H1 (cell line): Measurements from ENCODE around the gene MT4. TPM values are rescaled to one million over a fixed set of nuclear protein-coding genes. Genes with fewer than 3 reads are reported as not detected.

Source experiments
- CTCF ChIA-PET: fragments of 300-600 bp; sonication (Branson Sonifier 250); formaldehyde crosslinking; loops from one replicate; lab custom pipeline; 2021; ENCODE audit not compliant: partially characterized antibody; lab: Charles Lee
- POLR2A ChIA-PET: fragments of 300-600 bp; sonication (Branson Sonifier 250); formaldehyde crosslinking; loops from one replicate; lab custom pipeline; 2021; ENCODE audit warnings: inconsistent platforms; ENCODE audit not compliant: partially characterized antibody; lab: Charles Lee
- DNase-seq, 2 experiments: peaks; one replicate each; pipeline versions ENCODE4 v3.0.0 to v3.0.0-alpha.2; 2010 to 2022; ENCODE audit warnings: low spot score in 2 of 2, low read depth in 1 of 2, mixed read lengths in 1 of 2
- FAIRE-seq: peaks from 2 replicates; lab custom pipeline; 2011; peaks lifted over from hg19 to GRCh38; lab: Jason Lieb, UNC
- H2AFZ ChIP-seq: 2 replicates; pipeline ENCODE4 v1.8.1; 2012; ENCODE audit warnings: low read length, inconsistent platforms
- H2AK5ac ChIP-seq: 2 replicates; pipeline ENCODE4 v1.6.1; 2013; ENCODE audit warnings: low read depth, low read length
- H2BK120ac ChIP-seq: replicated peaks from 2 replicates; pipeline ENCODE3; 2013; ENCODE audit warnings: low read depth, low read length, inconsistent platforms
- H2BK12ac ChIP-seq: 2 replicates; pipeline ENCODE4 v1.6.1; 2013; ENCODE audit warnings: low read depth, low read length
- H2BK15ac ChIP-seq: 2 replicates; pipeline ENCODE4 v1.6.1; 2013; ENCODE audit warnings: low read length
- H2BK20ac ChIP-seq: 2 replicates; pipeline ENCODE4 v1.6.1; 2013; ENCODE audit warnings: low read length
- H2BK5ac ChIP-seq: 2 replicates; pipeline ENCODE4 v1.6.1; 2013; ENCODE audit warnings: low read depth, low read length
- H3K14ac ChIP-seq: 2 replicates; pipeline ENCODE4 v1.6.1; 2013; ENCODE audit warnings: inconsistent platforms; ENCODE audit not compliant: insufficient read length
- H3K18ac ChIP-seq: 2 replicates; pipeline ENCODE4 v1.6.1; 2013; ENCODE audit warnings: low read length; ENCODE audit errors: extremely low read depth
- H3K23ac ChIP-seq: 2 replicates; pipeline ENCODE4 v1.6.1; 2013; ENCODE audit warnings: inconsistent platforms; ENCODE audit not compliant: insufficient read length
- H3K23me2 ChIP-seq: 2 replicates; pipeline ENCODE4 v1.6.1; 2013; ENCODE audit warnings: low read depth, low read length
- H3K27ac ChIP-seq: 2 replicates; pipeline ENCODE4 v1.6.1; 2011; ENCODE audit warnings: low read depth, low read length, inconsistent platforms
- H3K27me3 ChIP-seq, 4 experiments: replicated peaks in 1 of 4; 1 replicate in 1 of 4; 2 replicates in 3 of 4; pipeline versions ENCODE4 v1.6.1 to v1.8.1; 2011 to 2013; ENCODE audit warnings: low read length in 3 of 4, mild to moderate bottlenecking in 3 of 4, inconsistent platforms in 2 of 4, mixed read lengths in 2 of 4, moderate library complexity in 1 of 4; ENCODE audit not compliant: control insufficient read depth in 3 of 4, insufficient read depth in 3 of 4; ENCODE audit errors: extremely low read depth in 1 of 4
- H3K36me3 ChIP-seq, 4 experiments: 2 replicates each; pipeline versions ENCODE4 v1.6.1 to v1.8.1; 2011 to 2013; ENCODE audit warnings: mild to moderate bottlenecking in 4 of 4, low read length in 3 of 4, moderate library complexity in 2 of 4, control low read depth in 1 of 4, inconsistent platforms in 1 of 4; ENCODE audit not compliant: insufficient read depth in 4 of 4, control insufficient read depth in 2 of 4
- H3K4ac ChIP-seq: replicated peaks from 2 replicates; pipeline ENCODE3; 2013; ENCODE audit warnings: low read length, low read depth, mixed read lengths, inconsistent platforms; ENCODE audit not compliant: insufficient read length
- H3K4me1 ChIP-seq, 4 experiments: replicated peaks in 1 of 4; 1 replicate in 1 of 4; 2 replicates in 3 of 4; pipeline versions ENCODE4 v1.6.1 to v1.8.1; 2011 to 2013; ENCODE audit warnings: low read length in 3 of 4, inconsistent platforms in 2 of 4, mixed read lengths in 1 of 4; ENCODE audit not compliant: insufficient read depth in 4 of 4, control insufficient read depth in 3 of 4
- H3K4me2 ChIP-seq, 2 experiments: 2 replicates each; pipeline versions ENCODE4 v1.6.1 to v1.8.1; 2011 to 2013; ENCODE audit warnings: low read depth in 2 of 2, low read length in 2 of 2, control low read depth in 1 of 2, inconsistent platforms in 1 of 2, mild to moderate bottlenecking in 1 of 2; ENCODE audit not compliant: insufficient read depth in 1 of 2
- H3K4me3 ChIP-seq, 4 experiments: fragments of 200-600, 300-600 bp in 1 of 4; sonication (generic), shearing (Covaris generic), sonication (Bioruptor Twin) in 1 of 4; 2 replicates each; pipeline versions ENCODE4 v1.5.1 to v1.8.1; 2011 to 2016; ENCODE audit warnings: low read length in 4 of 4, low read depth in 3 of 4, control low read depth in 2 of 4, inconsistent platforms in 2 of 4, mild to moderate bottlenecking in 2 of 4, mixed read lengths in 1 of 4, moderate library complexity in 1 of 4; ENCODE audit not compliant: insufficient read depth in 2 of 4; ENCODE audit errors: extremely low read depth in 1 of 4
- H3K56ac ChIP-seq: replicated peaks from 2 replicates; pipeline ENCODE3; 2013; ENCODE audit warnings: low read depth, mild to moderate bottlenecking, mixed read lengths, low read length, inconsistent platforms; ENCODE audit not compliant: insufficient read length
- H3K79me1 ChIP-seq: 2 replicates; pipeline ENCODE4 v1.6.1; 2013; ENCODE audit warnings: low read depth, low read length, control low read depth
- H3K79me2 ChIP-seq, 2 experiments: 2 replicates each; pipeline versions ENCODE4 v1.6.1 to v1.8.1; 2012 to 2013; ENCODE audit warnings: low read length in 2 of 2, mild to moderate bottlenecking in 2 of 2, inconsistent platforms in 1 of 2; ENCODE audit not compliant: insufficient read depth in 2 of 2, control insufficient read depth in 1 of 2
- H3K9ac ChIP-seq, 4 experiments: replicated peaks in 1 of 4; 1 replicate in 1 of 4; 2 replicates in 3 of 4; pipeline versions ENCODE4 v1.6.1 to v1.8.1; 2011 to 2013; ENCODE audit warnings: low read depth in 3 of 4, low read length in 3 of 4, control low read depth in 2 of 4, mild to moderate bottlenecking in 2 of 4, moderate library complexity in 2 of 4, inconsistent platforms in 1 of 4; ENCODE audit errors: extremely low read depth in 1 of 4
- H3K9me3 ChIP-seq, 2 experiments: 2 replicates each; pipeline versions ENCODE4 v1.6.1 to v1.8.1; 2012 to 2013; ENCODE audit warnings: mild to moderate bottlenecking in 2 of 2, moderate library complexity in 2 of 2, control low read depth in 1 of 2, inconsistent platforms in 1 of 2, low read depth in 1 of 2, low read length in 1 of 2, mixed read lengths in 1 of 2; ENCODE audit not compliant: insufficient read depth in 2 of 2
- H4K20me1 ChIP-seq, 2 experiments: replicated peaks in 1 of 2; 2 replicates each; pipeline versions ENCODE3 to v1.8.1; 2011 to 2013; ENCODE audit warnings: inconsistent platforms in 2 of 2, low read length in 2 of 2, mild to moderate bottlenecking in 1 of 2; ENCODE audit not compliant: insufficient read depth in 2 of 2, control insufficient read depth in 1 of 2
- H4K5ac ChIP-seq: 2 replicates; pipeline ENCODE4 v1.6.1; 2013; ENCODE audit warnings: low read length, low read depth, mixed read lengths, inconsistent platforms; ENCODE audit not compliant: insufficient read length
- H4K8ac ChIP-seq: 2 replicates; pipeline ENCODE4 v1.8.0; 2013; ENCODE audit warnings: mild to moderate bottlenecking, moderate library complexity, low read length, inconsistent platforms; ENCODE audit not compliant: insufficient read depth; ENCODE audit errors: extremely low read depth
- H4K91ac ChIP-seq: replicated peaks from 2 replicates; pipeline ENCODE3; 2013; ENCODE audit warnings: low read length, mixed read lengths, inconsistent platforms; ENCODE audit not compliant: insufficient read length
- FOSL1 ChIP-seq: IDR thresholded peaks from 2 replicates; pipeline ENCODE4 v1.6.1; 2011; ENCODE audit warnings: mild to moderate bottlenecking, low read depth, low read length, moderate library complexity; ENCODE audit not compliant: insufficient read depth
- GABPA ChIP-seq: IDR thresholded peaks from 2 replicates; pipeline ENCODE4 v1.6.1; 2011; ENCODE audit warnings: mild to moderate bottlenecking, low read length, moderate library complexity, borderline replicate concordance; ENCODE audit not compliant: insufficient read depth
- KDM4A ChIP-seq: IDR thresholded peaks from one replicate; pipeline ENCODE4 v1.7.1; 2012; ENCODE audit warnings: low read depth, mild to moderate bottlenecking, moderate library complexity, low read length, inconsistent platforms; ENCODE audit not compliant: severe bottlenecking
- WGBS, 2 experiments: shearing (Covaris generic) in 1 of 2; methylation state at CpG; one replicate each; pipeline versions ENCODE4 v1.1.6 to v1.1.7; 2013 to 2015; ENCODE audit warnings: low lambda C conversion rate in 2 of 2, mixed read lengths in 2 of 2, inconsistent platforms in 1 of 2, low coverage in 1 of 2, missing lambda C conversion rate in 1 of 2; ENCODE audit not compliant: insufficient replicate concordance in 2 of 2, insufficient coverage in 1 of 2, insufficient read length in 1 of 2; ENCODE audit errors: extremely low coverage in 1 of 2, missing lambda C conversion rate in 1 of 2; 5-methylcytosine and 5-hydroxymethylcytosine counted together
- polyA plus RNA-seq, 7 experiments: library from polyadenylated mRNA; depleted of rRNA in 3 of 7; stranded (reverse) in 5 of 7; unstranded in 2 of 7; fragments of >200 nt in 5 of 7; fragments of 200-250 nt in 2 of 7; gene quantifications; 1 replicate in 5 of 7; 2 replicates in 1 of 7; 4 replicates in 1 of 7; pipeline versions ENCODE4 v1.2.1 to v1.2.3, GENCODE V29; 2011 to 2013; ENCODE audit warnings: missing spikeins in 2 of 7, mixed read lengths in 2 of 7
- total RNA-seq: library from RNA; stranded (reverse); fragmentation: NEBNext Ultra II Directional; extraction: Animal tissue kit (Norgen Biotek cat#: 25700); gene quantifications from 2 replicates; pipeline ENCODE4 v1.2.1, GENCODE V29; 2021

Gene MT4
- total and polyA plus RNA-seq, 2 of the 8 experiments (the other 6 are each of a cell fraction or from before 2014, with no cell fraction given): not detected

GRCh38 chr16:56530872-56531271, 34.0 kb upstream of the MT4 start:
- FAIRE-seq (no peak), DNase-seq (no peak)
- no peak overlapping the region for H3K18ac ChIP-seq
- no peaks in the 10 kb centered on the region for H3K9me3 ChIP-seq
- H2BK5ac ChIP-seq: no peak overlapping the region
- no peak overlapping the region for H4K91ac ChIP-seq
- no peak overlapping the region for H2BK15ac ChIP-seq
- H2BK12ac ChIP-seq: no peak overlapping the region
- H3K14ac ChIP-seq: no peak overlapping the region
- no peaks in the 10 kb centered on the region for H3K4me1 ChIP-seq
- H3K4me3 ChIP-seq: no peak overlapping the region
- no peak overlapping the region for H4K5ac ChIP-seq
- no peaks in the 10 kb centered on the region for H3K79me2 ChIP-seq
- no peak overlapping the region for H3K23ac ChIP-seq
- H2BK120ac ChIP-seq: no peak overlapping the region
- no peak overlapping the region for H4K8ac ChIP-seq
- H3K4me2 ChIP-seq: no peak overlapping the region
- no peak overlapping the region for H3K9ac ChIP-seq
- POLR2A ChIA-PET: interaction anchor here (0.9 kb wide), 1 partner anchor 11 kb away, joined by 3 read pairs; the partner anchor contains the start of gene BBS2
- H4K20me1 ChIP-seq: no peaks in the 10 kb centered on the region
- WGBS, 2 experiments: 82% methylated on average over 1 of the region's 1 CpG; no CpG with 5 or more reads in 1 of the 2 experiments
- H3K27ac ChIP-seq: no peak overlapping the region
- CTCF ChIA-PET: interaction anchor here (0.9 to 1.3 kb wide), 3 partner anchors 13 to 17 kb away, joined by 3 to 7 read pairs (median 4); no protein-coding TSS in a partner anchor
- no peaks in the 10 kb centered on the region for H3K36me3 ChIP-seq
- H2AK5ac ChIP-seq: no peak overlapping the region
- no peaks in the 10 kb centered on the region for H3K23me2 ChIP-seq
- H3K56ac ChIP-seq: no peak overlapping the region
- no peak overlapping the region for H2AFZ ChIP-seq
- H3K79me1 ChIP-seq: no peaks in the 10 kb centered on the region
- H3K4ac ChIP-seq: no peak overlapping the region
- no peak for TF ChIP-seq GABPA
- no peak for TF ChIP-seq FOSL1
- TF ChIP-seq KDM4A: no peak
- TF ChIP-seq, all 59 proteins: peak for 0
- Histone ChIP-seq H2BK20ac (no peak overlapping the region), H3K27me3 (peaks cover 0 to 4% (median under 1%) of the 10 kb centered on the region in 4 experiments; a peak in 3 of 7 replicates)
